ENCODE data around the gene TRIM47. TPM values are rescaled to one million over a fixed set of nuclear protein-coding genes. Genes with fewer than 3 reads are reported as not detected.

Gene TRIM47
- total and polyA plus RNA-seq, 2 of the 13 experiments (the other 11 are each of a cell fraction or from before 2014, with no cell fraction given), result 33.5 to 82.0 TPM

GRCh38 chr17:75848523-75849278 lies 29.7 kb downstream of the TRIM47 start (continued):
- TF ChIP-seq ZNF280B (CRISPR knock-in tag; IDR thresholded peaks at IDR 0.05; ENCODE audit: borderline replicate concordance) (peak; percentile 56), PAXIP1 (CRISPR knock-in tag; conservative IDR thresholded peaks at IDR 0.05) (peak; percentile 83), POGZ (CRISPR knock-in tag; IDR thresholded peaks at IDR 0.05) (peak; percentile 56; the same call in 1 of the 2 replicates), JUN (CRISPR knock-in tag; IDR thresholded peaks at IDR 0.05) (no peak), ZNF572 (CRISPR knock-in tag; IDR thresholded peaks at IDR 0.05) (0 out of 2 replicates have a peak, but pooled peaks have one; percentile 17), NR2C2 (CRISPR knock-in tag; IDR thresholded peaks at IDR 0.05; ENCODE audit: borderline replicate concordance) (peak; percentile 45; the same call in 1 of the 2 replicates), ZNF709 (CRISPR knock-in tag; IDR thresholded peaks at IDR 0.05) (0 out of 2 replicates have a peak, but pooled peaks have one; percentile 1), ZNF44 (CRISPR knock-in tag; IDR thresholded peaks at IDR 0.05) (no peak)
- TF ChIP-seq, protein P1, sequence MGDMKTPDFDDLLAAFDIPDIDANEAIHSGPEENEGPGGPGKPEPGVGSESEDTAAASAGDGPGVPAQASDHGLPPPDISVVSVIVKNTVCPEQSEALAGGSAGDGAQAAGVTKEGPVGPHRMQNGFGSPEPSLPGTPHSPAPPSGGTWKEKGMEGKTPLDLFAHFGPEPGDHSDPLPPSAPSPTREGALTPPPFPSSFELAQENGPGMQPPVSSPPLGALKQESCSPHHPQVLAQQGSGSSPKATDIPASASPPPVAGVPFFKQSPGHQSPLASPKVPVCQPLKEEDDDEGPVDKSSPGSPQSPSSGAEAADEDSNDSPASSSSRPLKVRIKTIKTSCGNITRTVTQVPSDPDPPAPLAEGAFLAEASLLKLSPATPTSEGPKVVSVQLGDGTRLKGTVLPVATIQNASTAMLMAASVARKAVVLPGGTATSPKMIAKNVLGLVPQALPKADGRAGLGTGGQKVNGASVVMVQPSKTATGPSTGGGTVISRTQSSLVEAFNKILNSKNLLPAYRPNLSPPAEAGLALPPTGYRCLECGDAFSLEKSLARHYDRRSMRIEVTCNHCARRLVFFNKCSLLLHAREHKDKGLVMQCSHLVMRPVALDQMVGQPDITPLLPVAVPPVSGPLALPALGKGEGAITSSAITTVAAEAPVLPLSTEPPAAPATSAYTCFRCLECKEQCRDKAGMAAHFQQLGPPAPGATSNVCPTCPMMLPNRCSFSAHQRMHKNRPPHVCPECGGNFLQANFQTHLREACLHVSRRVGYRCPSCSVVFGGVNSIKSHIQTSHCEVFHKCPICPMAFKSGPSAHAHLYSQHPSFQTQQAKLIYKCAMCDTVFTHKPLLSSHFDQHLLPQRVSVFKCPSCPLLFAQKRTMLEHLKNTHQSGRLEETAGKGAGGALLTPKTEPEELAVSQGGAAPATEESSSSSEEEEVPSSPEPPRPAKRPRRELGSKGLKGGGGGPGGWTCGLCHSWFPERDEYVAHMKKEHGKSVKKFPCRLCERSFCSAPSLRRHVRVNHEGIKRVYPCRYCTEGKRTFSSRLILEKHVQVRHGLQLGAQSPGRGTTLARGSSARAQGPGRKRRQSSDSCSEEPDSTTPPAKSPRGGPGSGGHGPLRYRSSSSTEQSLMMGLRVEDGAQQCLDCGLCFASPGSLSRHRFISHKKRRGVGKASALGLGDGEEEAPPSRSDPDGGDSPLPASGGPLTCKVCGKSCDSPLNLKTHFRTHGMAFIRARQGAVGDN (CRISPR knock-in tag; IDR thresholded peaks at IDR 0.05), result peak; percentile 90
- TF ChIP-seq, protein P2, sequence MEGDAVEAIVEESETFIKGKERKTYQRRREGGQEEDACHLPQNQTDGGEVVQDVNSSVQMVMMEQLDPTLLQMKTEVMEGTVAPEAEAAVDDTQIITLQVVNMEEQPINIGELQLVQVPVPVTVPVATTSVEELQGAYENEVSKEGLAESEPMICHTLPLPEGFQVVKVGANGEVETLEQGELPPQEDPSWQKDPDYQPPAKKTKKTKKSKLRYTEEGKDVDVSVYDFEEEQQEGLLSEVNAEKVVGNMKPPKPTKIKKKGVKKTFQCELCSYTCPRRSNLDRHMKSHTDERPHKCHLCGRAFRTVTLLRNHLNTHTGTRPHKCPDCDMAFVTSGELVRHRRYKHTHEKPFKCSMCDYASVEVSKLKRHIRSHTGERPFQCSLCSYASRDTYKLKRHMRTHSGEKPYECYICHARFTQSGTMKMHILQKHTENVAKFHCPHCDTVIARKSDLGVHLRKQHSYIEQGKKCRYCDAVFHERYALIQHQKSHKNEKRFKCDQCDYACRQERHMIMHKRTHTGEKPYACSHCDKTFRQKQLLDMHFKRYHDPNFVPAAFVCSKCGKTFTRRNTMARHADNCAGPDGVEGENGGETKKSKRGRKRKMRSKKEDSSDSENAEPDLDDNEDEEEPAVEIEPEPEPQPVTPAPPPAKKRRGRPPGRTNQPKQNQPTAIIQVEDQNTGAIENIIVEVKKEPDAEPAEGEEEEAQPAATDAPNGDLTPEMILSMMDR (CRISPR knock-in tag; IDR thresholded peaks at IDR 0.05), result peak; percentile 94

Data from HepG2 (cell line).